Lung (tissue), 12 donors: Measurements from ENCODE around the gene PPP1R13B. TPM values are rescaled to one million over a fixed set of nuclear protein-coding genes. Genes with fewer than 3 reads are reported as not detected.

Experiments used
- ATAC-seq: fragments of 200-7000 bp; cut with Tn5 transposase; one replicate; pipeline ENCODE4 v1.9.1; 2020; ENCODE audit warnings: moderate number of reproducible peaks; ENCODE audit not compliant: insufficient read depth, low FRiP score
- DNase-seq, 3 donors: peaks; one replicate each; pipeline ENCODE4 v3.0.0-alpha.2; 2013 to 2017
- H3K27ac ChIP-seq, 2 donors: one replicate each; pipeline ENCODE4 v1.5.1; 2013; ENCODE audit warnings: mild to moderate bottlenecking in 2 of 2, moderate library complexity in 2 of 2, control low read depth in 1 of 2, inconsistent platforms in 1 of 2, low read depth in 1 of 2, low read length in 1 of 2
- H3K27me3 ChIP-seq, 3 donors: one replicate each; pipeline ENCODE4 v1.5.1; 2013; ENCODE audit warnings: low read length in 2 of 3; ENCODE audit not compliant: control insufficient read depth in 3 of 3, insufficient read depth in 3 of 3
- H3K36me3 ChIP-seq, 4 donors: one replicate each; pipeline ENCODE4 v1.5.1; 2013; ENCODE audit warnings: low read length in 4 of 4, mild to moderate bottlenecking in 1 of 4, moderate library complexity in 1 of 4; ENCODE audit not compliant: control insufficient read depth in 4 of 4, insufficient read depth in 4 of 4
- H3K4me1 ChIP-seq, 5 donors: one replicate each; pipeline ENCODE4 v1.5.1; 2013; ENCODE audit warnings: low read length in 5 of 5, mild to moderate bottlenecking in 2 of 5, moderate library complexity in 1 of 5; ENCODE audit not compliant: control insufficient read depth in 5 of 5, insufficient read depth in 5 of 5
- H3K4me3 ChIP-seq: one replicate; pipeline ENCODE4 v1.5.1; 2013; ENCODE audit warnings: mild to moderate bottlenecking, control low read depth, moderate library complexity
- H3K9ac ChIP-seq, 2 donors: one replicate each; pipeline ENCODE4 v1.5.1; 2013; ENCODE audit warnings: low read length in 2 of 2, control low read depth in 1 of 2; ENCODE audit not compliant: insufficient read depth in 1 of 2
- H3K9me3 ChIP-seq, 4 donors: one replicate each; pipeline ENCODE4 v1.5.1; 2013; ENCODE audit warnings: low read length in 3 of 4, mild to moderate bottlenecking in 1 of 4, moderate library complexity in 1 of 4; ENCODE audit not compliant: control insufficient read depth in 4 of 4, insufficient read depth in 3 of 4
- CTCF ChIP-seq: IDR thresholded peaks from 2 replicates; pipeline ENCODE4 v1.5.1; 2012; ENCODE audit warnings: mild to moderate bottlenecking; ENCODE audit errors: control extremely low read depth, extremely low read depth
- WGBS, 2 donors: extraction: QIAGEN DNeasy Blood & Tissue Kit; methylation state at CpG; one replicate each; pipeline ENCODE4 v1.1.7; 2013; 5-methylcytosine and 5-hydroxymethylcytosine counted together
- polyA plus RNA-seq, 2 donors: library from polyadenylated mRNA; stranded (reverse); fragments of 200-250 nt; gene quantifications; one replicate each; pipeline ENCODE4 v1.2.1, GENCODE V29; 2013
- total RNA-seq, 2 donors: library from RNA; depleted of rRNA in 1 of 2; stranded (reverse); fragments of >200 nt in 1 of 2; gene quantifications; one replicate each; pipeline ENCODE4 v1.2.1, GENCODE V29; 2014 to 2021
- donor health status: control.
- donor health status: control.
- donor health status: Bipolar disorder and iron deficiency.
- donor health status: healthy.
- donor health status: DM: yes; HTN: yes; CAD: no.

Gene PPP1R13B
- total and polyA plus RNA-seq, 4 donors: 12.0 to 66.6 (median 38.4) TPM

GRCh38 chr14:103710771-103711377 is 136.5 kb downstream of the PPP1R13B start:
- Histone ChIP-seq H3K4me3 (no peak overlapping the region), H3K27ac (no peak overlapping the region), H3K9me3 (no peaks in the 10 kb centered on the region), H3K4me1 (peaks cover 0 to 24% (median 9%) of the 10 kb centered on the region in 5 donors), H3K9ac (no peak overlapping the region), H3K36me3 (peaks cover 0 to 10% (median 5%) of the 10 kb centered on the region in 4 donors), H3K27me3 (no peaks in the 10 kb centered on the region)
- DNase-seq: no peak
- no peak for ATAC-seq
- 48 to 67% methylated on average over 9 of the region's 9 CpGs for WGBS, 2 donors
- TF ChIP-seq CTCF: no peak

- no peak overlapping the region for H3K27ac ChIP-seq
- H3K9ac ChIP-seq: no peak overlapping the region
- TF ChIP-seq CTCF: no peak
- H3K36me3 ChIP-seq: peaks cover 0 to 13% (median 6%) of the 10 kb centered on the region in 4 donors
- DNase-seq: no peak
- H3K4me1 ChIP-seq: peaks cover 0 to 26% (median 9%) of the 10 kb centered on the region in 5 donors
- no peaks in the 10 kb centered on the region for H3K9me3 ChIP-seq
- H3K4me3 ChIP-seq: no peak overlapping the region
- H3K27me3 ChIP-seq: no peaks in the 10 kb centered on the region
- no peak for ATAC-seq
- WGBS, 2 donors: 91 to 95% methylated on average over 15 of the region's 15 CpGs
These were observed 137.6 kb downstream of the PPP1R13B start for GRCh38 chr14:103709814-103710213.

DNA sequence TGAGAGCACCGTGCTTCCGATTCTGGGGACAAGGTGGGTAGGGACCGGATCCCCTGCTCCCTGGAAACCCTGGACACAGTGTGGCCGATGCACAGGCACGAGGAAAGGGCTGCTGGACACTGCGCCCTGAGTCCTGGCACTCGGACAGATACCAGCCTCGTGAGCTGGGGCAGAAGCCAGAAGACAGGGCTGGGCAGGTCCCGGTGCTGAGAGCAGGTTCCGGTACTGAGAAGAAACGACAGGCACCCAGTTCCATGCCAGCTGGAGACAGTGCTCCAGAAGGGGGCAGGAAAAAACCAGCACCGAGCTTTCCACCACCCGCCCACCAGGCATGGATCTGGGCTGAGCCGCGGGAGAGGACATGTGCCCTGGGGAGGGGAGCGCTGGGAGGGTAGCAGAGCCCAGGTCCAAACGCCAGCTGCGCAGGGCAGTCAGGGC is 138.6 kb downstream of the PPP1R13B start:
- H3K4me1 ChIP-seq: peaks cover 0 to 28% (median under 1%) of the 10 kb centered on the region in 5 donors
- no peak overlapping the region for H3K27ac ChIP-seq
- DNase-seq (no peak), ATAC-seq (no peak)
- H3K27me3 ChIP-seq: no peaks in the 10 kb centered on the region
- TF ChIP-seq CTCF: no peak
- H3K9ac ChIP-seq: no peak overlapping the region
- 89 to 95% methylated on average over 18 of the region's 18 CpGs for WGBS, 2 donors
- H3K9me3 ChIP-seq: no peaks in the 10 kb centered on the region
- H3K36me3 ChIP-seq: peaks cover 0 to 19% (median 9%) of the 10 kb centered on the region in 4 donors
- H3K4me3 ChIP-seq: no peak overlapping the region
